RWPE2 (cell line): ENCODE results near the gene HIRIP3.

Source experiments
- ATAC-seq: fragments of 200-7000 bp; cut with Tn5 transposase; 3 replicates; pipeline ENCODE4 v1.9.1; 2021; ENCODE audit warnings: low read depth
- DNase-seq: peaks from one replicate; pipeline ENCODE4 v3.0.0-alpha.2; 2020; ENCODE audit warnings: low spot score
- H3K27ac ChIP-seq: fragments of 450-650 bp; 2 replicates; pipeline ENCODE4 v1.5.1; 2017; ENCODE audit warnings: mild to moderate bottlenecking; ENCODE audit not compliant: poor library complexity, severe bottlenecking
- H3K27me3 ChIP-seq: fragments of 250-450 bp; sonication (Bioruptor Pico); 2 replicates; pipeline ENCODE4 v1.5.1; 2021; ENCODE audit warnings: mild to moderate bottlenecking, moderate library complexity; ENCODE audit not compliant: insufficient read depth, poor library complexity, severe bottlenecking
- H3K36me3 ChIP-seq: fragments of 250-450 bp; sonication (Bioruptor Pico); 2 replicates; pipeline ENCODE4 v1.5.1; 2020; ENCODE audit warnings: low read depth, mild to moderate bottlenecking, moderate library complexity
- H3K4me1 ChIP-seq: fragments of 250-450 bp; sonication (Bioruptor Pico); 2 replicates; pipeline ENCODE4 v1.5.1; 2021; ENCODE audit warnings: mild to moderate bottlenecking, moderate library complexity; ENCODE audit not compliant: insufficient read depth, poor library complexity, severe bottlenecking
- H3K4me3 ChIP-seq: fragments of 250-450 bp; sonication (Bioruptor Pico); 2 replicates; pipeline ENCODE4 v1.5.1; 2021; ENCODE audit warnings: mild to moderate bottlenecking, moderate library complexity; ENCODE audit not compliant: severe bottlenecking
- H3K9me3 ChIP-seq: fragments of 250-450 bp; sonication (Bioruptor Pico); 2 replicates; pipeline ENCODE4 v1.5.1; 2021; ENCODE audit warnings: mild to moderate bottlenecking, moderate library complexity; ENCODE audit not compliant: severe bottlenecking
- CTCF ChIP-seq: fragments of 450-650 bp; IDR thresholded peaks from one replicate; pipeline ENCODE4 v1.5.1; 2017; ENCODE audit warnings: mild to moderate bottlenecking, moderate library complexity; ENCODE audit not compliant: poor library complexity, severe bottlenecking

The HIRIP3 gene

GRCh38 chr16:30010844-30011713, 15.7 kb upstream of the HIRIP3 start, which contains the start of gene DOC2A:
Gene DOC2A (minus strand): TSS chr16:30011027. CDS start chr16:30010222, 805 bp downstream.
- H3K27me3 ChIP-seq: peaks cover 8% of the 10 kb centered on the region
- no peak for TF ChIP-seq CTCF
- no peaks in the 10 kb centered on the region for H3K4me1 ChIP-seq
- no peaks in the 10 kb centered on the region for H3K9me3 ChIP-seq
- no peaks in the 10 kb centered on the region for H3K36me3 ChIP-seq
- peak within 1 kb of the TSS; percentile 26 for H3K4me3 ChIP-seq
- peak; percentile 45 for ATAC-seq
- no peak within 1 kb of the TSS for H3K27ac ChIP-seq
- DNase-seq: peak; percentile 56

- DNase-seq (no peak), ATAC-seq (peak; percentile 19; the same call in 2 of the 3 replicates)
- H3K4me1 ChIP-seq: no peaks in the 10 kb centered on the region
- TF ChIP-seq CTCF: no peak
- peaks cover 8% of the 10 kb centered on the region for H3K27me3 ChIP-seq
- peak overlapping the region; percentile 26 for H3K4me3 ChIP-seq
- no peak overlapping the region for H3K27ac ChIP-seq
- H3K9me3 ChIP-seq: no peaks in the 10 kb centered on the region
- no peaks in the 10 kb centered on the region; the same call in 1 of the 2 replicates for H3K36me3 ChIP-seq
Measured at GRCh38 chr16:30009990-30010843, 14.8 kb upstream of the HIRIP3 start.

GRCh38 chr16:30009085-30009862, 13.9 kb upstream of the HIRIP3 start:
- Histone ChIP-seq H3K27ac (no peak overlapping the region), H3K36me3 (no peaks in the 10 kb centered on the region; the same call in 1 of the 2 replicates), H3K27me3 (peaks cover 8% of the 10 kb centered on the region), H3K4me3 (no peak overlapping the region), H3K4me1 (no peaks in the 10 kb centered on the region), H3K9me3 (no peaks in the 10 kb centered on the region)
- TF ChIP-seq CTCF: no peak
- DNase-seq (no peak), ATAC-seq (no peak)

GRCh38 chr16:30007378-30007895, 12.0 kb upstream of the HIRIP3 start:
- DNase-seq (no peak), ATAC-seq (no peak)
- H3K27me3 ChIP-seq: peaks cover 8% of the 10 kb centered on the region
- no peak overlapping the region for H3K27ac ChIP-seq
- H3K36me3 ChIP-seq: no peaks in the 10 kb centered on the region; the same call in 1 of the 2 replicates
- H3K4me3 ChIP-seq: no peak overlapping the region
- H3K9me3 ChIP-seq: no peaks in the 10 kb centered on the region
- H3K4me1 ChIP-seq: no peaks in the 10 kb centered on the region
- TF ChIP-seq CTCF: no peak
